Liver (tissue), 3 donors: ENCODE results near the gene SELENOF.

Experiments
- CTCF ChIP-seq: fragments of 150-350 bp; IDR thresholded peaks from 2 replicates; pipeline ENCODE4 v1.5.1; 2017; ENCODE audit warnings: improper control_type of control experiment, low read depth, low read length; ENCODE audit not compliant: missing input control
- EGR1 ChIP-seq, 2 donors: IDR thresholded peaks; 2 replicates each; pipeline ENCODE4 v1.6.1; 2016 to 2018; ENCODE audit warnings: antibody characterized with exemption in 2 of 2, low read depth in 2 of 2
- FOXA1 ChIP-seq: IDR thresholded peaks from 2 replicates; pipeline ENCODE4 v1.6.1; 2016; ENCODE audit warnings: antibody characterized with exemption
- GABPA ChIP-seq, 2 donors: IDR thresholded peaks in 1 of 2; conservative IDR thresholded peaks in 1 of 2; 2 replicates each; pipeline ENCODE4 v1.6.1; 2016; ENCODE audit warnings: antibody characterized with exemption in 2 of 2, mild to moderate bottlenecking in 1 of 2, moderate library complexity in 1 of 2
- HNF4A ChIP-seq, 2 donors: conservative IDR thresholded peaks; 2 replicates each; pipeline ENCODE4 v1.6.1; 2016; ENCODE audit warnings: antibody characterized with exemption in 2 of 2, mild to moderate bottlenecking in 2 of 2
- REST ChIP-seq: IDR thresholded peaks from 2 replicates; pipeline ENCODE4 v1.6.1; 2016; ENCODE audit warnings: antibody characterized with exemption, mild to moderate bottlenecking
- TAF1 ChIP-seq: conservative IDR thresholded peaks from 2 replicates; pipeline ENCODE4 v1.6.1; 2016; ENCODE audit warnings: antibody characterized with exemption, mild to moderate bottlenecking
- donor health status: healthy.
- donor health status: healthy.

GRCh38 chr1:86926883-86927282 lies 13.0 kb upstream of the SELENOF start:
- TF ChIP-seq CTCF (no peak), HNF4A (conservative IDR thresholded peaks at IDR 0.05) (no peak), TAF1 (no peak), REST (no peak), EGR1 (IDR thresholded peaks at IDR 0.05; ENCODE audit: low read depth in 2 of 2) (no peak), GABPA (IDR thresholded peaks at IDR 0.05 in 1 of 2, conservative IDR thresholded peaks at IDR 0.05 in 1 of 2) (no peak), FOXA1 (no peak)
